Measurements from ENCODE around the gene KIF16B.

KIF16B gene

GRCh38 chr20:16308754-16309153, 264.5 kb downstream of the KIF16B start:
- TF ChIP-seq CTCF (IDR thresholded peaks at IDR 0.05) (no peak), ZFX (IDR thresholded peaks at IDR 0.05; ENCODE audit: borderline replicate concordance) (no peak)
- H3K27ac ChIP-seq = no peak overlapping the region

- no peak for TF ChIP-seq ZFX (IDR thresholded peaks at IDR 0.05; ENCODE audit: borderline replicate concordance)
- no peak for TF ChIP-seq CTCF (IDR thresholded peaks at IDR 0.05)
- no peak overlapping the region for H3K27ac ChIP-seq
Observed at GRCh38 chr20:16302818-16303217, 270.4 kb downstream of the KIF16B start.

- H3K27ac ChIP-seq = no peak overlapping the region
- TF ChIP-seq ZFX (IDR thresholded peaks at IDR 0.05; ENCODE audit: borderline replicate concordance) (no peak), CTCF (IDR thresholded peaks at IDR 0.05) (no peak)
Observed at GRCh38 chr20:16301986-16302385, 271.3 kb downstream of the KIF16B start.

- H3K27ac ChIP-seq = no peak overlapping the region
- TF ChIP-seq CTCF (IDR thresholded peaks at IDR 0.05) (no peak), ZFX (IDR thresholded peaks at IDR 0.05; ENCODE audit: borderline replicate concordance) (no peak)
Observed at GRCh38 chr20:16299897-16300296, 273.4 kb downstream of the KIF16B start.

GRCh38 chr20:16296931-16297330, 276.3 kb downstream of the KIF16B start:
- H3K27ac ChIP-seq = no peak overlapping the region
- TF ChIP-seq CTCF (IDR thresholded peaks at IDR 0.05) (no peak), ZFX (IDR thresholded peaks at IDR 0.05; ENCODE audit: borderline replicate concordance) (no peak)

- TF ChIP-seq ZFX (IDR thresholded peaks at IDR 0.05; ENCODE audit: borderline replicate concordance) (no peak), CTCF (IDR thresholded peaks at IDR 0.05) (no peak)
- H3K27ac ChIP-seq = no peak overlapping the region
Observed at GRCh38 chr20:16295534-16295933, 277.7 kb downstream of the KIF16B start.

GRCh38 chr20:16293590-16293989, 279.7 kb downstream of the KIF16B start:
- H3K27ac ChIP-seq = no peak overlapping the region
- TF ChIP-seq CTCF (IDR thresholded peaks at IDR 0.05) = no peak
